Aorta (tissue), 5 donors: ENCODE data around the gene IFIH1. TPM values are rescaled to one million over a fixed set of nuclear protein-coding genes. Genes with fewer than 3 reads are reported as not detected.
A peak's percentile ranks its signal among the peaks of the same experiment; 100 is the strongest.

ENCODE experiments used
- ATAC-seq: fragments of 200-7000 bp; cut with Tn5 transposase; one replicate; pipeline ENCODE4 v1.9.1; 2022; ENCODE audit warnings: moderate library complexity; ENCODE audit not compliant: low FRiP score
- DNase-seq, 2 donors: peaks; one replicate each; pipeline ENCODE4 v3.0.0-alpha.2; 2020
- H3K27ac ChIP-seq, 2 donors: one replicate each; pipeline ENCODE4 v1.5.1; 2013; ENCODE audit warnings: low read length in 2 of 2, mild to moderate bottlenecking in 2 of 2, moderate library complexity in 2 of 2, control low read depth in 1 of 2, inconsistent platforms in 1 of 2, low read depth in 1 of 2
- H3K27me3 ChIP-seq, 2 donors: one replicate each; pipeline ENCODE4 v1.6.1; 2013; ENCODE audit warnings: control low read depth in 1 of 2, low read length in 1 of 2, mild to moderate bottlenecking in 1 of 2, moderate library complexity in 1 of 2; ENCODE audit not compliant: insufficient read depth in 2 of 2, control insufficient read depth in 1 of 2
- H3K36me3 ChIP-seq, 2 donors: one replicate each; pipeline ENCODE4 v1.6.1; 2013; ENCODE audit warnings: control low read depth in 1 of 2, low read length in 1 of 2, mild to moderate bottlenecking in 1 of 2; ENCODE audit not compliant: insufficient read depth in 2 of 2, control insufficient read depth in 1 of 2
- H3K4me1 ChIP-seq, 2 donors: one replicate each; pipeline ENCODE4 v1.6.1; 2013; ENCODE audit warnings: low read length in 2 of 2, control low read depth in 1 of 2, mild to moderate bottlenecking in 1 of 2, moderate library complexity in 1 of 2; ENCODE audit not compliant: insufficient read depth in 2 of 2, control insufficient read depth in 1 of 2
- H3K4me3 ChIP-seq, 2 donors: one replicate each; pipeline ENCODE4 v1.5.1; 2013; ENCODE audit warnings: low read length in 2 of 2, control low read depth in 1 of 2, mild to moderate bottlenecking in 1 of 2
- H3K9me3 ChIP-seq: one replicate; pipeline ENCODE4 v1.6.1; 2013; ENCODE audit warnings: mild to moderate bottlenecking, low read length; ENCODE audit not compliant: control insufficient read depth
- WGBS, 2 donors: extraction: QIAGEN DNeasy Blood & Tissue Kit; methylation state at CpG; one replicate each; pipeline ENCODE4 v1.1.7; 2013; 5-methylcytosine and 5-hydroxymethylcytosine counted together
- intact Hi-C, 2 donors: fragments of 100-400 bp; cut with DNase I; formaldehyde crosslinking; loops; one replicate each; pipeline versions ENCODE4 v1.14.2 to v1.15.0; 2022
- polyA plus RNA-seq, 2 donors: library from polyadenylated mRNA; stranded (reverse); fragments of 200-250 nt; gene quantifications; one replicate each; pipeline ENCODE4 v1.2.3, GENCODE V29; 2013
- total RNA-seq, 2 donors: library from RNA; stranded (reverse); fragmentation: NEBNext Ultra II Directional; extraction: Animal tissue kit (Norgen Biotek cat#: 25700); gene quantifications; one replicate each; pipeline ENCODE4 v1.2.1, GENCODE V29; 2021
- donor health status: healthy with polysubstance abuse.
- donor health status: Bipolar disorder and iron deficiency.
- donor health status: DM: no; HTN: no; CAD: no.
- donor health status: DM: no; HTN: no; CAD: no.
- donor health status: DM: yes; HTN: yes; CAD: no.

The IFIH1 gene
- total and polyA plus RNA-seq, 4 donors, result 6.5 to 22.1 (median 12.6) TPM

- Histone ChIP-seq H3K9me3 (no peaks in the 10 kb centered on the region), H3K4me1 (peaks cover 2 to 7% of the 10 kb centered on the region in 2 donors), H3K4me3 (peak within 1 kb of the TSS; percentile 59 to 89), H3K36me3 (no peaks in the 10 kb centered on the region), H3K27me3 (no peaks in the 10 kb centered on the region), H3K27ac (peak within 1 kb of the TSS in 1 of 2 donors; percentile 61)
- ATAC-seq, result peak; percentile 55
- intact Hi-C loops, result no loop called here
- no peak for DNase-seq
- WGBS, 2 donors, result 7 to 8% methylated on average over 6 of the region's 6 CpGs
Observed at GRCh38 chr2:162243294-162243693, 75.2 kb downstream of the IFIH1 start, which contains the start of gene FAP. Gene FAP (minus strand): TSS chr2:162243445. CDS start chr2:162243327, 118 bp downstream.

DNA sequence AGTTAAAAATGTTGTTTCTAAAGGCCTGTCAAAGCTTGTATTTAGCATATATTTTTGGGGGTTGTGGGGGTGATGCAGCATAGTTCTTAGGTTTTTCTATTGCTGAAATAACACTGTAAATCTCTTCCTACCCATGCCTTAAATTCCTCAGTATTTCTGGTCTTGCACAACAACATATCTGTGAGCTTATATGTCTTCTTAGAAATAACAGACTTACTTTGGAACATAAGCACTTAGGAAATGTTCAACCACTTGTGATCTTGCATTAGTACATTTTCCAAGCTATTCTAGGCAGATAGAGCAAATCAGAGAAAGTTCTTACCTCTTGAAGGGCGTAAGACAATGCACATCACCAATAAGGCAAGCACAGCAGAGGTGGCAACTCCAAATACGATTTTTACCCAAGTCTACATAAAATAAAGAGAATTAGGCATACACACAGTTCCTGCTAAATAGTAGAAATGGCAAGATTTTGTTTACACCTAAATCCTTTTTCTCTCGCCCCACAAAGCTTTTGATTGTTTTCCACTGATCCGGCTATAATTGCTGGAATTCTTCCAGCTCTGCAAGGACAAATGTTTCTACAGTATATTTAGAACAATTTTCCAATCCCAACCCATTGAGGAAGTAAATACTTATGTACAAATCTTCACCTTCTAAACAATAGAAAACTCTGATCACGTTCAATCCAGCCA, 75.8 kb downstream of the IFIH1 start:
- Histone ChIP-seq H3K9me3 (no peaks in the 10 kb centered on the region), H3K27me3 (no peaks in the 10 kb centered on the region), H3K4me1 (peaks cover 2 to 7% of the 10 kb centered on the region in 2 donors), H3K4me3 (peak overlapping the region; percentile 59 to 89), H3K27ac (peak overlapping the region in 1 of 2 donors; percentile 28), H3K36me3 (no peaks in the 10 kb centered on the region)
- WGBS, 2 donors, result 6 to 7% methylated on average over 5 of the region's 5 CpGs
- ATAC-seq, result no peak
- no peak for DNase-seq
- intact Hi-C loops, result no loop called here

- DNase-seq (no peak), ATAC-seq (no peak)
- Histone ChIP-seq H3K4me3 (no peak overlapping the region), H3K27ac (no peak overlapping the region), H3K36me3 (no peaks in the 10 kb centered on the region), H3K9me3 (no peaks in the 10 kb centered on the region), H3K4me1 (peaks cover 2 to 7% of the 10 kb centered on the region in 2 donors), H3K27me3 (no peaks in the 10 kb centered on the region)
- intact Hi-C loops, result no loop called here
- 34 to 44% methylated on average over 1 of the region's 1 CpG for WGBS, 2 donors
Observed at GRCh38 chr2:162241571-162241970, 76.9 kb downstream of the IFIH1 start.

DNA sequence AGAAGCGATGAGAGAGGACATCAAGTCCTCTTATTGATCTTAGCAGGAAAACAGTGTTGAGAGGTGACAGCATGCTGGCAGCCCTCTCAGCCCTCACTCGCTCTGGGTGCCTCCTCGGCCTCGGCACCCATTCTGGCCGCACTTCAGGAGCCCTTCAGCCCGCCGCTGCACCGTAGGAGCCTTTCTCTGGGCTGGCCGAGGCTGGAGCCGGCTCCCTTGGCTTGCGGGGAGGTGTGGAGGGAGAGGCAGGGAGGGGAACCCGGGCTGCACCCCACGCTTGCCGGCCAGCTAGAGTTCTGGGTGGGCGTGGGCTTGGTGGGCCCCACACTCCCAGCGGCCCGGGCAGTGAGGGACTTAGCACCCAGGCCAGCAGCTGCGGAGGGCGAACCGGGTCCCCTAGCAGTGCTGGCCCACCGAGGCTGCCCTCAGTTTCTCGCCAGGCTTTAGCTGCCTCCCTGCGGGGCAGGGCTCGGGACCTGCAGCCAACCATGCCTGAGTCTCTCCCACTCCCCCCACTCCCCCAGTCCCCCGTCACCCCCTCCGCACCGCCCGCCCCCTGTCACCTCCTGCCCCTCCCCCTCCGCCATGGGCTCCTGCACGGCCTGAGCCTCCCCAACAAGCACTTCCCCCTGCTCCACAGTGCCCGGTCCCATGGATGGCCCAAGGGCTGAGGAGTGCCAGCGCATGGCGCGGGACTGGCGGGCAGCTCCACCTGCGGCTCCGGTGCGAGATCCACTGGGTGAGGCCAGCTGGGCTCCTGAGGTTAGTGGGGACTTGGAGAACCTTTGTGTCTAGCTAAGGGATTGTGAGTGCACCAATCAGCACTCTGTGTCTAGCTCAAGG, 83.6 kb downstream of the IFIH1 start:
- ATAC-seq (no peak), DNase-seq (no peak)
- H3K27ac ChIP-seq, result no peak overlapping the region
- intact Hi-C loops, result no loop called here
- whole genome bisulfite sequencing, 2 donors, result 95% methylated on average over 30 to 38 of the region's 38 CpGs
- H3K4me1 ChIP-seq, result peaks cover 0 to 2% of the 10 kb centered on the region in 2 donors
- H3K4me3 ChIP-seq, result no peak overlapping the region
- H3K36me3 ChIP-seq, result no peaks in the 10 kb centered on the region
- no peaks in the 10 kb centered on the region for H3K27me3 ChIP-seq
- no peaks in the 10 kb centered on the region for H3K9me3 ChIP-seq

- Histone ChIP-seq H3K4me3 (no peak overlapping the region), H3K27me3 (no peaks in the 10 kb centered on the region), H3K9me3 (no peaks in the 10 kb centered on the region), H3K4me1 (peaks cover 0 to 2% of the 10 kb centered on the region in 2 donors), H3K36me3 (no peaks in the 10 kb centered on the region), H3K27ac (no peak overlapping the region)
- ATAC-seq (no peak), DNase-seq (no peak)
- WGBS, 2 donors, result 82 to 83% methylated on average over 1 of the region's 1 CpG
- intact Hi-C loops, result no loop called here
Observed at GRCh38 chr2:162233197-162233596, 85.3 kb downstream of the IFIH1 start.

DNA sequence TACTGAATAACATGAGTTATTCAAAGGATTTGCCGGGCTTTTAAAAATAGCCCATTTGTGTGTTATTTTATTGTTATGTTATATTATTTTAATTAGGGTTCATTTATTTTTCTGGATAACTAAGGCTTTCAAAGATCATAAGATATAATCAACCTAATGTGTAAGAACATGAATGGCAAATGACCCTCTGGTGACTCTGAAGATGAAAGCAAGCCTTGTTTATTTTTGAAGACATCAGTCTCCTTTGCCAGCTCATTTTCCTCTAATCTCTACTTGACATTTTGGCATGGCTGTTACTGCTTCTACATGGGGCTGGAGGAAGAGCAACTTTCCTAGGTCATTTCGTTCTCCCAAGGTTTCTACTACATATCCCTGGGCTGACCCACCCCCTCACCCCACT, 85.8 kb downstream of the IFIH1 start:
- ATAC-seq (no peak), DNase-seq (no peak)
- WGBS, 2 donors, result 18 to 23% methylated on average over 2 of the region's 2 CpGs
- H3K4me1 ChIP-seq, result peaks cover 0 to 2% of the 10 kb centered on the region in 2 donors
- no peaks in the 10 kb centered on the region for H3K36me3 ChIP-seq
- no peak overlapping the region for H3K4me3 ChIP-seq
- no peak overlapping the region for H3K27ac ChIP-seq
- H3K9me3 ChIP-seq, result no peaks in the 10 kb centered on the region
- no peaks in the 10 kb centered on the region for H3K27me3 ChIP-seq
- intact Hi-C loops, result no loop called here

DNA sequence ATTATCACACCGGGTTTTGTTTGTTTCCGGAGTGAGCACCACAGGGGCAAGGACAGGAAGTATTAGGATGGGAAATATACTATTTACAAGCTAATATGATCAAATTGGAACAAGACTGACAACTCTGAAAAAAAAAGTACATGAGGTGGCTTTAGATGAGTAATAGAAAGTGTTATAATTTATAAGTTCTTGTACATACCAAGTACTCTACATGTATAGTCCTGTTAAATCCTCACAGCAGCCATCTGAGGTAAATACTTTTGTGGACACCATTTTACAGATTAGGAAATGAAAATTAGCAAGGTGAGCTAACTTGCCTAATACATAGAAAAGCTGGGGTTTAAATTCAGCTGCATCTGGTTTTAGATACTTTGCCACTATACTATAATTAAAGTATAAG, 86.5 kb downstream of the IFIH1 start:
- Histone ChIP-seq H3K4me3 (no peak overlapping the region), H3K9me3 (no peaks in the 10 kb centered on the region), H3K27me3 (no peaks in the 10 kb centered on the region), H3K27ac (no peak overlapping the region), H3K36me3 (no peaks in the 10 kb centered on the region), H3K4me1 (peaks cover 0 to 2% of the 10 kb centered on the region in 2 donors)
- intact Hi-C loops, result no loop called here
- DNase-seq (no peak), ATAC-seq (no peak)
- WGBS, 2 donors, result 74% methylated on average over 2 of the region's 2 CpGs

GRCh38 chr2:162230761-162231160, 87.7 kb downstream of the IFIH1 start:
- intact Hi-C loops, result no loop called here
- Histone ChIP-seq H3K4me1 (peaks cover 0 to 2% of the 10 kb centered on the region in 2 donors), H3K36me3 (no peaks in the 10 kb centered on the region), H3K27me3 (no peaks in the 10 kb centered on the region), H3K4me3 (no peak overlapping the region), H3K9me3 (no peaks in the 10 kb centered on the region), H3K27ac (no peak overlapping the region)
- 48 to 100% methylated on average over 1 of the region's 1 CpG for WGBS, 2 donors
- ATAC-seq (no peak), DNase-seq (no peak)

DNA sequence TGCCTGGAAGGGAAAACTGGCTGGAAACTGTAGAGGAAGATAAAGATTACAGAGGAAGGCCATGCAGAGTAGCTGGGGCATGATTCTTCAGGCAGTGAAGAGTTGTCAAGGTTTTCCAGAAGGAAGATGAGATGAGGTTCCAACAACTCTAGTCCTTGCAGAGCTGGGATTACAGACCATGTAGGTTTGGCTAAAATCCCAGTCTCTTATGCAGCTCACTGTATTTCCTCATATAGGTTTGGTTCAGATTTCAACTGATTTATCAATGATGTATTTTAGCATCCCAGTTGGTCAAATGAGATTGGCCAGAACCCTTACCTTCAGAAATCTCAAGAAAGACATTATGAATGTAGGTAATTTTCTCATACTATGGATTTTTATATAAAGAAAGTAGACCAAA, 91.6 kb downstream of the IFIH1 start:
- DNase-seq (no peak), ATAC-seq (no peak)
- Histone ChIP-seq H3K27ac (no peak overlapping the region), H3K4me1 (no peaks in the 10 kb centered on the region), H3K36me3 (no peaks in the 10 kb centered on the region), H3K9me3 (no peaks in the 10 kb centered on the region), H3K27me3 (no peaks in the 10 kb centered on the region), H3K4me3 (no peak overlapping the region)
- intact Hi-C loops, result no loop called here
